Tibial nerve (tissue), 4 donors: ENCODE measurements around the gene FAM50B. TPM values are rescaled to one million over a fixed set of nuclear protein-coding genes. Genes with fewer than 3 reads are reported as not detected.

Experiments
- DNase-seq, 2 donors: peaks; one replicate each; pipeline ENCODE4 v3.0.0-alpha.2; 2019; ENCODE audit warnings: low spot score in 2 of 2
- H3K27ac ChIP-seq, 4 donors: fragments of 200-600 bp; sonication (generic) in 3 of 4; one replicate each; pipeline ENCODE4 v1.5.1; 2017 to 2019; ENCODE audit warnings: mild to moderate bottlenecking in 1 of 4
- H3K27me3 ChIP-seq, 2 donors: fragments of 200-600 bp; sonication (generic) in 1 of 2; one replicate each; pipeline versions ENCODE4 v1.5.1 to v1.6.0; 2017 to 2019
- H3K36me3 ChIP-seq, 3 donors: fragments of 200-600 bp; sonication (generic); one replicate each; pipeline ENCODE4 v1.5.1; 2018 to 2019
- H3K4me1 ChIP-seq, 4 donors: fragments of 200-600 bp; sonication (generic) in 3 of 4; one replicate each; pipeline ENCODE4 v1.5.1; 2017 to 2019
- H3K4me3 ChIP-seq, 4 donors: fragments of 200-600 bp; sonication (generic) in 3 of 4; one replicate each; pipeline ENCODE4 v1.5.1; 2017 to 2019; ENCODE audit warnings: mild to moderate bottlenecking in 1 of 4, moderate library complexity in 1 of 4
- H3K9me3 ChIP-seq, 4 donors: fragments of 200-600 bp; sonication (generic) in 3 of 4; one replicate each; pipeline ENCODE4 v1.5.1; 2017 to 2019
- EP300 ChIP-seq, 2 donors: sonication (generic); formaldehyde crosslinking; IDR thresholded peaks; one replicate each; pipeline ENCODE4 v1.6.1; 2017; ENCODE audit warnings: antibody characterized with exemption in 2 of 2, mild to moderate bottlenecking in 1 of 2
- POLR2A ChIP-seq, 2 donors: fragments of 450-650 bp; IDR thresholded peaks; one replicate each; pipeline ENCODE4 v1.6.1; 2017; ENCODE audit warnings: antibody characterized with exemption in 2 of 2, mild to moderate bottlenecking in 2 of 2, moderate library complexity in 2 of 2
- WGBS, 2 donors: methylation state at CpG; one replicate each; pipeline ENCODE4 v1.1.5; 2018; 5-methylcytosine and 5-hydroxymethylcytosine counted together
- total RNA-seq, 4 donors: library from RNA; depleted of rRNA; stranded (reverse); fragments of >200 nt; gene quantifications; one replicate each; pipeline ENCODE4 v1.1.0, GENCODE V29; 2016
- TF ChIP-seq, protein P1 (sequence below), 5 experiments: fragments of 200-600 bp in 3 of 5; fragments of 450-650 bp in 2 of 5; sonication (generic) in 3 of 5; IDR thresholded peaks; one replicate each; pipeline ENCODE4 v1.5.1; 2016 to 2019; ENCODE audit warnings: antibody characterized with exemption in 5 of 5, mild to moderate bottlenecking in 3 of 5, moderate library complexity in 2 of 5

Gene FAM50B, protein sequence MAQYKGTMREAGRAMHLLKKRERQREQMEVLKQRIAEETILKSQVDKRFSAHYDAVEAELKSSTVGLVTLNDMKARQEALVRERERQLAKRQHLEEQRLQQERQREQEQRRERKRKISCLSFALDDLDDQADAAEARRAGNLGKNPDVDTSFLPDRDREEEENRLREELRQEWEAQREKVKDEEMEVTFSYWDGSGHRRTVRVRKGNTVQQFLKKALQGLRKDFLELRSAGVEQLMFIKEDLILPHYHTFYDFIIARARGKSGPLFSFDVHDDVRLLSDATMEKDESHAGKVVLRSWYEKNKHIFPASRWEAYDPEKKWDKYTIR
- 10 to 100 TPM in 3 of 4 donors, 1 to 10 TPM in 1; 6.9 to 23.5 (median 16.1) TPM for total RNA-seq

DNA sequence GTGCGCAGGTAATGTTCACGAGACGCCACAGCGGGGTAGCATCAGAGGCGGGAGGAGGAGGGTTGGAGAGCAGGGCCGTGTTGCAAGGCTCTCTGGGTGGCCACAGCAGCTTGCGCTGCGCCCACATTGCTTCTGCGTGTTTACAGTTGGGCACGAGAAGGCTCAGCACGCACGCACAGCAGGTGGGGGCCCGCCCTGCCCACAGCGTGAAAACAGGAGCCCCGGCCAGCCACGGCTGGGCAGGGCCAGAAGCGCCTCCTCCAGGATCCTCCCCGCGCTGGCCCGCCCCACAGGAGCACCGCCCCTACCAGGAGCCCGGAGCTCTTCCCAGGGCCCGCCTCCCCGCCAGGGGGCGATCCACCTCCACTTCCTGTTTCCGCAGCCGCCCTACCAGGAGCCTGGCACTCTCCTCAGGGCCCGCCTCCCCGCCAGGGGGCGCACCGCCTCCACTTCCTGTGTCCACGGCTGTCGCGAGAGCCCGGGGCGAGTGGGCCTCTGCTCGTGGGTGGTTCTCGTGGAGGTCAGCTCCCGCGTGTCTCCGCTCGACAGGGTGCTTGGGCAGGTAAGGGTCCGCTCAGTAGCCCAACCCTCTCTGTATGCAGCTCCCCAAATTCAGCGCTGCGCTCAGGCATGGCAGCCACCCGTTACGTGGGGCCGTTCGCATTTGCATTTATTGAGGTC, at the start of gene FAM50B:
Gene FAM50B (plus strand): TSS at position 449 of the 681 bp plus-strand sequence. CDS start 439 bp downstream, outside the sequence.
- Histone ChIP-seq H3K27me3 (no peaks in the 10 kb centered on the region), H3K9me3 (no peaks in the 10 kb centered on the region), H3K27ac (peak within 1 kb of the TSS; percentile 58 to 88 (median 74)), H3K4me1 (peaks cover 0 to 14% (median 7%) of the 10 kb centered on the region in 4 donors), H3K36me3 (no peaks in the 10 kb centered on the region), H3K4me3 (peak within 1 kb of the TSS; percentile 38 to 58 (median 50))
- DNase-seq = peak; percentile 89 to 92
- 52 to 72% methylated on average over 40 to 43 of the region's 49 CpGs for WGBS, 2 donors
- TF ChIP-seq, protein P1, sequence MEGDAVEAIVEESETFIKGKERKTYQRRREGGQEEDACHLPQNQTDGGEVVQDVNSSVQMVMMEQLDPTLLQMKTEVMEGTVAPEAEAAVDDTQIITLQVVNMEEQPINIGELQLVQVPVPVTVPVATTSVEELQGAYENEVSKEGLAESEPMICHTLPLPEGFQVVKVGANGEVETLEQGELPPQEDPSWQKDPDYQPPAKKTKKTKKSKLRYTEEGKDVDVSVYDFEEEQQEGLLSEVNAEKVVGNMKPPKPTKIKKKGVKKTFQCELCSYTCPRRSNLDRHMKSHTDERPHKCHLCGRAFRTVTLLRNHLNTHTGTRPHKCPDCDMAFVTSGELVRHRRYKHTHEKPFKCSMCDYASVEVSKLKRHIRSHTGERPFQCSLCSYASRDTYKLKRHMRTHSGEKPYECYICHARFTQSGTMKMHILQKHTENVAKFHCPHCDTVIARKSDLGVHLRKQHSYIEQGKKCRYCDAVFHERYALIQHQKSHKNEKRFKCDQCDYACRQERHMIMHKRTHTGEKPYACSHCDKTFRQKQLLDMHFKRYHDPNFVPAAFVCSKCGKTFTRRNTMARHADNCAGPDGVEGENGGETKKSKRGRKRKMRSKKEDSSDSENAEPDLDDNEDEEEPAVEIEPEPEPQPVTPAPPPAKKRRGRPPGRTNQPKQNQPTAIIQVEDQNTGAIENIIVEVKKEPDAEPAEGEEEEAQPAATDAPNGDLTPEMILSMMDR (IDR thresholded peaks at IDR 0.05) = peak; percentile 82 to 99 (median 97)
- TF ChIP-seq EP300 (IDR thresholded peaks at IDR 0.05) (peak; percentile 50 to 77), POLR2A (IDR thresholded peaks at IDR 0.05) (peak; percentile 9 to 59)

DNA sequence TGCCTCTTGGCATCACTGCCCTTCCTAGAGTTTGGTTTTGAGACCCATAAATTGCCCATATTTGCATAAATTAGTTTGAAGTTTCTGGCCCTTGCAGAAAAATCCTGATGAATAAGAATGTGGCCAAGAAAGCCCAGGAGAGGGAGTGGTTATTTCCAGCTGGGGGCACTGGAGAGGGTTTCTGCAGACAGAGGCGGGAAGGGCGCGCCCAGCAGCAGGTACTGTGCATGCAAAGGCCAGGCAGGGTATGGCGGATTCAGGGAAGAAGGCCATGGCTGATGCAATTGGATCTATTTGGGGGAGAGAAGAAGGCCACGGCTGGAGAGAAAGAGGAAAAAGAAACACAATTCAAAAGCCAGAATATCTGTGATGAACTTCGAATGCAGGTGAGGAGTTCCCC, 49.5 kb upstream of the FAM50B start:
- H3K4me1 ChIP-seq = peaks cover 0 to 42% (median 15%) of the 10 kb centered on the region in 4 donors
- no peak for TF ChIP-seq POLR2A (IDR thresholded peaks at IDR 0.05)
- TF ChIP-seq EP300 (IDR thresholded peaks at IDR 0.05) = no peak
- TF ChIP-seq, protein P1 (IDR thresholded peaks at IDR 0.05) = no peak

DNA sequence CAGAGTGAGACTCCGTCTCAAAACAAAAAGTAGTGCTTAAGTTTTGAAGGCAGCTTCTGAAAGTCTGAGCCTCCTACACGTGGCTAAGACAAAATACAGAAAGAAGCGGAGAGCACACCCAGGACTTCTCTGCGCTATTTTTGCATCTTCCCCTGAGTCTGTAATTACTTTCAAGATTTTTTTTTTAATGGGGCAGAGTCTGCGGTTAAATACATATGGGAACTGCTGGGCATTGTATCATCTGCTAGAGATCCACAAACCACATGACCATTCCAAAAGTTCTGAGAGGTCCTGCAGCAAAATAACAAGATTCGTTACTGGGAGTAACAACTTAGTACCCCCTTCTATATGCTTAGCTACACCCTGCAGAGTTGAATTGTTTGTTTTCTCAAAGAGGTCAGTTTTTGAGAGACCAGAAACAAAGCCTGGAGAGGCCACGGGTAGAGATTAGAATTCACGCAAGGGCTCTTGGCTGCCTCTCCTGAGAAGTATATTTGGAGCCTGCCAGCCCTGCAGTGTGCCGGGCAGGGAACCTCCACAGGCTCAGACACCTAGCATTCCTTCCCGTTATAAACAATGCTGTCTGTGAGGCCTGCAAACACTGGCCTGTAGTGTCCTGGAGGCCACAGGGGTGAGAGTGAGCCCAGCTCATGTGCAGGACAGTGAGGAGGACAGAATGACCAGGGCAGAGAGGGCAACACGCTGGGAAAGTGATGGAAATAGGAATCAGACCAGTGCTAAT, 48.2 kb upstream of the FAM50B start:
- DNase-seq = no peak
- H3K4me3 ChIP-seq = no peak overlapping the region
- WGBS, 2 donors = 60 to 61% methylated on average over 11 of the region's 11 CpGs
- no peaks in the 10 kb centered on the region for H3K27me3 ChIP-seq
- H3K36me3 ChIP-seq = no peaks in the 10 kb centered on the region
- no peaks in the 10 kb centered on the region for H3K9me3 ChIP-seq
- peak overlapping the region in 1 of 4 donors; percentile 20 for H3K27ac ChIP-seq
- peaks cover 0 to 37% (median 12%) of the 10 kb centered on the region in 4 donors for H3K4me1 ChIP-seq
- TF ChIP-seq EP300 (IDR thresholded peaks at IDR 0.05) (no peak), POLR2A (IDR thresholded peaks at IDR 0.05) (no peak)
- TF ChIP-seq, protein P1 (IDR thresholded peaks at IDR 0.05) = no peak

More for the DNA sequence above, 49.5 kb upstream of the FAM50B start:
- H3K27ac ChIP-seq = no peak overlapping the region
- H3K4me3 ChIP-seq = no peak overlapping the region
- no peak for DNase-seq
- WGBS, 2 donors = 89 to 93% methylated on average over 6 of the region's 6 CpGs
- no peaks in the 10 kb centered on the region for H3K36me3 ChIP-seq
- no peaks in the 10 kb centered on the region for H3K27me3 ChIP-seq
- H3K9me3 ChIP-seq = no peaks in the 10 kb centered on the region

DNA sequence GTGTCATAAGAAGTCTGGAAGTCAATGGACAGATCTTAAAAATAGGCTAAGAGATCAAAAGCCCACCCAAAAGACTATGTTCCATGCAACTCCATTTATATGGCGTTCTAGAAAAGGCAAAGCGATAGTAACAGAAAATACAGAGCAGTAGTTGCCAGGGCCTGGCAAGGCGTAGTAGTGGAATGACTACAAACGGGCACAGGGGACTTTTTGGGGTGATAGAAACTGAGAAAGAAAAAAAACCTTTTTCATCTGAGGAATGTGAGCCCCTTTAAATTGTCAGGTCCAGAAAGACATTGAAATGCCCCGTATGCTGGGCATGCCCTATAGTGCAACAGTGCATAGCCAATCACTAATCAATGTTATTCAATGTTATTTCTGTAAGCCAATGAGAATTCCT, 47.2 kb upstream of the FAM50B start:
- H3K4me3 ChIP-seq = no peak overlapping the region
- no peak for TF ChIP-seq POLR2A (IDR thresholded peaks at IDR 0.05)
- TF ChIP-seq, protein P1 (IDR thresholded peaks at IDR 0.05) = no peak
- TF ChIP-seq EP300 (IDR thresholded peaks at IDR 0.05) = no peak
- H3K9me3 ChIP-seq = no peaks in the 10 kb centered on the region
- peak overlapping the region in 1 of 4 donors; percentile 25 for H3K27ac ChIP-seq
- peaks cover 0 to 28% (median 10%) of the 10 kb centered on the region in 4 donors for H3K4me1 ChIP-seq
- no peaks in the 10 kb centered on the region for H3K36me3 ChIP-seq
- WGBS, 2 donors = 96 to 97% methylated on average over 5 of the region's 5 CpGs
- H3K27me3 ChIP-seq = no peaks in the 10 kb centered on the region
- DNase-seq = no peak
